HG03558 (cell line): Measurements from ENCODE around the gene AP1G1.

ENCODE experiments used
- ATAC-seq: cut with Tn5 transposase; IDR thresholded peaks from one replicate; pipeline ENCODE4 v1.9.1; 2021; ENCODE audit warnings: moderate number of reproducible peaks; ENCODE audit not compliant: unreplicated experiment; ENCODE audit errors: extremely low read depth

Gene AP1G1

DNA sequence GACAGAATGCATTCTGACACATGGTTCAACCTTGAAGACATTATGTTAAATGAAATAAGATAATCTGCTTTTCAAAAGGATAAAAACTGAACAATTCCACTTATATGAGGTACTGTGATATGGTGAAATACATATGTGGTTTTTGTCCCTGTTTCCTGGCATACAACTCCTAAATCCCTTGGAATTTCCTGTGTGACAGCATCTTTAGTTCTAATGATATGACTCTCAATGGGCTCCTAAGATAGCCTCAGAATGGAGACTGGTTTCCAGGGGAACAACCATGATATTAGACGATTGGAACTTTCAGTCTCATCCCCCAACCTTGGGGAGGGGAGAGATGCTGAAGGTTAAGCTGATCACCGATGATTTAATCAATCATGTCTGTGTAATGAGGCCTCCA, 46.4 kb downstream of the AP1G1 start:
- no peak for ATAC-seq

DNA sequence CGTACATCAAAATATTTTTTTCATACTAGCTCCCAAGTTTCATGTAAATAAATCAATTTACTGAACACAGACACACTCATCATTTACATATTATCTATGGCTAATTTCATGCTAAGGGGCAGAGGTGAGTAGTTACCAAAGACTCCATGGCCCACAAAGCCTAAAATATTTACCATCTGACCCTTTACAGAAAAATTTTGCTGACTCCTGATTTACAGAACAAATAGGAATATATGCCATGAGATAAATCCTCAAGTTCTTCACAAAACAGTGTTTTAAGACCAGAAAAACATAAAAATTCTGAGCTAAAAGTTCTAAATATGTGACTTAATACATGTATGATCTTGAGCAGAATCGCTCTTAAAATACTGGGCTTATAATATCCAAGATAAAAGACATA, 47.5 kb downstream of the AP1G1 start:
- ATAC-seq = no peak

DNA sequence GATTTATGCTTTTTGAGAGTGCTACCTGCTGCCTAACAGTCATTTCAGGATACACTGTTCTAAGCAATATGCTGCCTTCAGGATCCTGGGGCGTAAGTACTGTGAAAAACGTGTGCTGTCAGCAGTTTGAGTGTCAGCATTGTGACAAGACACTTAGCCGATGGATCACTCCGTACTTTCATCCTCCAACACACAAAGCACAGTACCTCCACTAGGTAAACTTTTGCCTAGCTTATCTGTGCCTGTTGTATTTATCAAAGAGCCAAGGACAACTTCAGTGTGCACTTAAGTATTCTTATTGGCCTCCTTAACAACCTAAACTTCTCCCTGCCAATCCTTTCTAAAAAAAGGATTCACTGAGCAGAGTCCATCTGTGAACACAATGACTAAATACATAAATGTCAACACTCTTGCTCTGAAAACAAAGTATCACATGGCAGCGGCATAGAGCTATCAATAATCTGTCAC, 50.3 kb downstream of the AP1G1 start:
- no peak for ATAC-seq

DNA sequence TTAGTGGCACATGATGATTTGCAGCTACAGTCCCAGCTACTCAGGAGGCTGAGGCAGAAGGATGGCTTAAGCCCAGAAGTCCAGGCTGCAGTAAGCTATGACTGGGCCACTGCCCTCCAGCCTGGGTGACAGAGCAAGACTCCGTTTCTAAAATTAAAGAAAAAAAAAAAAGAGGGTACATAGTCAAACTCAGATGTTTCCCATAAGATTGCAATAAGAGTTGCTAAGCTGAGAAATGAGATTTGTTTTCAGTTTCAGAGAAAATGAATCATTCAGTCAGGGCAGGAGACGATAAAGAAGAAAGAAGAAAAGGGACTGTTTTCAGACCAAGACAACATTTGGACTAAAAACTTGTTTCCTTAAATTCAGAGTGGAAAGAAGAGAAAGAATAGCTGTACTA, 54.0 kb downstream of the AP1G1 start:
- ATAC-seq = no peak

DNA sequence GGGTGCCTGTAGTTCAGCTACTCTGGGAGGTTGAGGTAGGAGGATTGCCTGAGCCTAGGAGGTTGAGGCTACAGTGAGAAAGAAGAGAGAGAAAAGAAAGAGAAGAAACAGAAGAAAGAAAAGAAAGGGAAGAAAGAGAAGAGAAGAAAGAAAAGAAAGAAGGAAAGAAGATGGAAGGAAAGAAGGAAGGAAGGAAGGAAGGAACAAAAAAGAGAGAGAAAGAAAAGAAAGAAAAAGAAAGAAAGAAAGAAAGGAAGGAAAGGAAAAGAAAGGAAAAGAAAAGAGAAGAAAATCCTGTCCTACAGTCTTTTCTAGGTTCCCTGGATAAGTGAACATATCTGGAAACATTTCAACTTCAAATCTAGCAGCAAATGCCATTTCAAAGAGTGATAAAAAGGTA, 54.5 kb downstream of the AP1G1 start:
- no peak for ATAC-seq

DNA sequence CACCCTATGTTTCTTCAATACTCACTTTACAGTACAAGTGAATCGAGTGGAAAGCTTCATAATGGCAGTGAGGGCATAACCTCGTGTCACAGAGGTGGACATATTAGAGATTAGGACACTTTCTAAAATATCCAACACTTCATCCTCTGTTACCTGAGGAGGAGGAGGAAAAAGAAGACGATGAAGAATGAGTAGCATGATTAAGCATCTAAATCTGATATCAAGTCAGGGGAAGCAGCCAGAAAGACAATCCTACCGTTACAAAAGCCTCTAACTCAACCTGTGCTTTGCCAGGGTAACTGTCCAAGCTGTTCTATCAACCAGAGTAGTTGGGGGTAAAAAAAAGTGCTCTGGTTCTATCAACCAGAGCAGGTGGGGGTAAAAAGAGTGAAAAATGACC, 60.4 kb downstream of the AP1G1 start:
- no peak for ATAC-seq

DNA sequence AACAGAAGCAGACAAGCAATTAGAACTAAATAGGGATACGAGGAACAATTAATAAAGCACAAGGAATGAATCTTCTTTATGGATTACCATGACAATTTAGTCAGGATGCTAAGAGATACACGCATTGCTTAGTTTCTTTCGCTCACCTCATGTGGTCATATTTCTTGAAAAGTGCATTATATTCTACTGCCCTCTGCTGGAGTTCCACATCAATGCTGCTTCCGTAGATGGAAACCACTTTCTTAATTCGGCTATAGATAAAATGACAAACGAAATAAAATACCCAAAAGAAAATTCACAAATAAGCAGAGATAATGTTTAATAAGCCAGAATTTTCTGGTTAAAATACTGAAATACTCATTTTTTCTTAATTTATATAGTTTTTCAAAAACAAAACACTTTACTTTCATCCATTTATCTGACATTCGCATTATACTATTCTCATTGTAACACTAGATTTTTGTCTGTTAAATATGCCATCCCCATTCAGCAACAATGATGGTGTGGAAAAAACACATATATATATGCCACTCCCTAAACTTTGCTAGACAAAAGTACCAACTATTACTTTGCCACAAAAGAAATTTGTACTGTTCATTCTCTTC, 62.1 kb downstream of the AP1G1 start:
- no peak for ATAC-seq

DNA sequence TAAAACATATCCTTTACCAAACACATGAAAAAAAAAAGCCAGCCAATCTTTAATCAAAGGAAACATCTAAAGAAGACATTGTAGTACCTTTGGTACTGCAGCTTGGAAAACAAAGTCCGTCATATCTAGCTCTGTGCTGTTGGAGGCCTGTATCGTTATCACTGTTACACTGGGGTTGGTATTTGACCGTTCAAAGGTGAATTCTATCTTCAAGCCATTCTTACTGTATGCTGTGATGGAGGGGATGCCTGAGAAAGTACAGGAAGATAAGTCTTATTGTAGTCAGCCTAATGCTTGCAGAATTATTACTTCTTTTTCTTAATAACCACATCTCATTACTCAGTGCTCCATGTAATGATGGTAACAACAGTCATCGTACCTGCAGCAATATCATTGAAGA, 69.8 kb downstream of the AP1G1 start:
- ATAC-seq = no peak

DNA sequence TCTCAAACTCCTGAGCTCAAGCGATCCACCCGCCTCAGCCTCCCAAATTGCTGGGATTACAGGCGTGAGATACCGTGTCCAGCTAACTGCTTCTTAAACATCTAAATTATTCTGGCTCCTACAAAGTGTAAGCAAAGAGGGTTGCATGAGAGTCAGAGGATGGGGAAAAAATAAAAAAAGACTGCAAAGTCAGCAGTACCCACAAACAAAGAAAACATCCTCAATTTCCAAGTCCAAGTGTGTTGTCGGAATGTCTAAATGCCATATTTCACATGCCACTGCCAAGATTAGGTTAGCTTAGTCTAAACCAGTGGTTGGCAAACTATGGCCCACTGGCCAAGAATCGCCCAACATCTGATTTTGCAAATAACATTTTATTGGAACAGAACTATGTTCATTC, 71.1 kb downstream of the AP1G1 start:
- no peak for ATAC-seq

DNA sequence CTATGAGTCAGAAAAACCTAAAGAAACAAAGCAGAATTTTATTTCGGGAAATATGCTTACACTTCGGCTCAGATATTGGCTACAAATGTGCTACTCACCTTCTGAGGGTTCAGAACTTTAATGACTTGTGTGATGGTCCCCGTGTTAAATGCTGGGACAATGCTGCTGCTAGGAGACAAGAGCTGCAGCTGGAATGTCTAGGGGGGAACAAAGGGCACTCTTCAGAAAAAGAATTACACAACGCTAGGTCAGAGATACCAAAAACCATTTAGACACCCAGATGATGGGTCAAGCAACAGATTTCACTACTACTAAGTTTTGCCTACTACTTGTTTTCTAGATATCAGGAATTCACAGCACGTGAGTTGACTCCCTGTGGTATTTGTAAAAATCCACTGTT, 74.1 kb downstream of the AP1G1 start:
- no peak for ATAC-seq

DNA sequence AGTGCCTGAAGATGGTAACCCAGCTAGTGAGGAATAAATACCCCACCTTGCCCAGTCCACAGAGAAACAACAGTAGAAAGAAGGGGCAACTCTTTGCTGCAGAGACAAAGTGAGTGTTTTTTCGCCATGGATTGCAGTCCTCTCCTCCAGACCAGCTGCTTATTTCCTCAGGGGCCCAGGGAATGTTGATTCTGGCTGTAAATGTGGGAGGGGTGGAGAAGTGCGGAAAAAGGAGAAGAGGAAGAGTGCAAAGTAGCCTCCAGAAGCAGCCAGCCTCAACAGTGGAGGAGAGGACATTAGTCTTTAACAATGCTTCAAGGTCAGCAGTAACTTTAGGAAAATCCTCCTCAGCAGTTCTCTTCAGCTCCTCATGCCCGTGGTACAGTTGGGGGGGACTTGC, 76.0 kb downstream of the AP1G1 start:
- no peak for ATAC-seq

DNA sequence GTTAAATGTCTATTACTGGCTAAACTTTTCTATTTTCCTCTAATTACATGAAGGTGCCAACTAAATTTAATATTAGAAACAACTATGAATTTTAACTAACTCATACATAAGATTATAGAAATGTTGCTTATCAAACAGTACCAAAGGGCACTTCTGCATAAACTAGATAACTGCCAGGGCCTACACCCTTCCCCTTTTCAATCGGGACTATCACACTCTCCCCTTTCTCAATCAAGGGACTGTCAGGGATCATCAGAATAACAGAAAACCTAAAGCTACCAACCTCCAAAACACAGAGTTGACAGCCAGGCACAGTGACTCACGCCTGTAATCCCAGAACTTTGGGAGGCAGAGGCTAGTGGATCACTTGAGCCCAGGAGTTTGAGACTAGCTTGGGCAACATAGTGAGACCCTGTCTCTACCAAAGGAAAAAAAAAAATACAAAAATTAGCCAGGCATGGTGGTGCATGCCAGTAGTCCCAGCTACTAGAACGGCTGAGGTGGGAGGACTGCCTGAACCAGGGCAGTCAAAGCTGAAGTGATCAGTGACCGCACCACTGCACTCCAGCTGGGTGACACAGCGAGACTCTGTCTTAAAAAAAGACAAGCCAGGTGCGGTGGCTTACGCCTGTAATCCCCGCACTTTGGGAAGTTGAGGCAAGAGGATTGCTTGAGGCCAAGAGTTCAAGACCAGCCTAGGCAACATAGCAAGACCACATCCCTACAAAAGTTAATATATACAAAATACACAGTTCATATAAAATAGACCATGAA, 80.9 kb downstream of the AP1G1 start:
- ATAC-seq = no peak

DNA sequence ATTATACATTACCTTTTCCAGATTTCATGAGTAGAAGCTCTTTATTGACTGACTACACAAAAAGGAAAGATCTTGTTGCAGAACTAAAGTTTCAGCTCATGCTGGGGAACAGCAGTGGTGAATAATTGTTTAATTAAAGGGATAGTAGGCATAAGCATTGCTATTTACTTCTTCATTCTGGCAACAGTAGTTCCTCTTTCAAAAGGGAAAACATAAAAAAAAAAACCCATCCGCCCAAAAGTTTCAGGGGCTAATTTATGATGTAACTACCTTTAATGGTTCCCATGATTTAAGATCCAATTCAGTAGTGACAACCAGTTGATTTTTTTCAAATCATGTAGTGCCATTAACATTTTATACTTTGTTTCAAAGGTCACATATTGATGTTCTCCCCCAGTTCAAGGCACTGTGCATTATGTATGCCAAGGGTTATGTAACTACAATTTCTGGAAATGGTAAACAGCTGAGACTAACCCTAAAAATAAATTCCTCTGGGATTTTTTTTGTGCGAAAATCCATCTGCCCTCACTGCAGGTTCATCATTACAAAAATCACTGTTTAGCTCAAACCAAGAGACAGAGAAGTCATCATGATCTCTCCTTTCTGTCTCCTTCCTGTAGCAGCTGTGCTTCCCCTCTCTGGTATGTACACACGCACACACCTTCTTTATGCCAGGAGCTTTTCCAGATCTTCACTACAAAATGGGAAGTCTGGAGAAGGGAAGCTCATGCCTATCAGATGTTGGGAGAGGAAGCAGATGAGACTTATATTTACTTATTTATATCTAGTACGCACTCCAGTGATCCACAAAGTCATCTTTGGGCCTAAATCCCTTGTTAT, 81.9 kb downstream of the AP1G1 start:
- no peak for ATAC-seq

DNA sequence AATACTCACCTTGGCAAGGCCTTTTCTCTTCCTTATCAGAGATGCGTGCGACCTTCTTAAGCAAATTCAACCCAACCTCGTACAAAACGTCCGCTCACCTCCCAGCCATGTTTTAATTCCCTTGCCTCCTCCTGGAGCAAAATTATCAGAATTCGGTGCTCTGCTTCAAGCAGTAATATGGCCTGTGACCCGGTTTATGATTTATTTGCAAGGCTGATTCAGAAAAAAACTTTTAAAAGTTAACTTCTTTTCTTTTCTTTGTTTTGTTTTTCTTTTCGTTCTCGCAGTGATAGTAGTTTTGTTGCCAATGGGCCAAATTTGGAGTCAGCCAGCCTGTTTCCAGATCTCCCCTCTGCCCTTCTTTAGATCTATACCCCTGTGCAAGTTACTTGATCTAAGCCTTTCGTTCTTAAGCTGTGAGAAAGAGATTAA, 84.3 kb downstream of the AP1G1 start, which contains the start of gene PHLPP2:
Gene PHLPP2, minus strand, starts transcription at position 382 of the 432 bp plus-strand sequence. CDS start 9,906 bp downstream, outside the sequence.
- no peak for ATAC-seq

DNA sequence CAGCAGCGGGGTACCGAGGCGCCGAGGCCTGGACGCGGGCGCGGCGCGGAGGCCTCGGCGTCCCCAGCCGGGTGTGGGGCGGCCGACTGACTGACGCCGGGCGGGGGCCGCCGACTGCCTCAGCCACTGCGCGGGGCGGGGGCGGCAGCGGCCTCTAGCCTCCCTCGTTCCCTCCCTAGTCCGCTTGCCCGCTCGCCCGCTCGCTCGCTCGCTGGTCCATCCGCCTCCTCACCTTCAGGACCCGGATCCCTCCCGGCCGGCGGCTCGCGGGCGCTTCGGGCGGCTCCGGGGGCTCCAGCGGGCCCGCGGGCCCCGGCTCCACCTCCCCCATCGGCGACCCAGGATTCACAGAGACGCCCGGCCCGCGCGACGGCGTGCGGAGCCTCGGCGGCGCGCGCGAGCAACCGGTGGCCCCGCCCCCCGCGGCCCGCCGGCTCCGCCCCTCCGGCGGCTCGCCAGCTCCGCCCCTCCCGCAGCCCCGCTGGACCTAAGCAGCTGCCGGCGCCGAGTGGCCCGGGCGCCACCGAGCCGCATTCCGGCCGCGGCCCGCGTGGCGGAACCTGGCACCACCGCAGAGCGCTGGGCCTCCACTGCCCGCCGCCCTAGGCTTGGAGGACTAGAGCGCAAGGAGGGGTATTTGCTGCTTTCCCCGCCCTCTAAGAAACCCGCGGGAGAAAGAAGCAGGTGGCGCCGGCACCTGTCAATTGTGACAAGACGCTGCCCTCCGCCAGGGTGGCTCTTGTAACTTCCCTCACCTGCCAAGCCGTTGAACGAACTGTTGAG, 84.9 kb downstream of the AP1G1 start:
- peak; percentile 44 for ATAC-seq

DNA sequence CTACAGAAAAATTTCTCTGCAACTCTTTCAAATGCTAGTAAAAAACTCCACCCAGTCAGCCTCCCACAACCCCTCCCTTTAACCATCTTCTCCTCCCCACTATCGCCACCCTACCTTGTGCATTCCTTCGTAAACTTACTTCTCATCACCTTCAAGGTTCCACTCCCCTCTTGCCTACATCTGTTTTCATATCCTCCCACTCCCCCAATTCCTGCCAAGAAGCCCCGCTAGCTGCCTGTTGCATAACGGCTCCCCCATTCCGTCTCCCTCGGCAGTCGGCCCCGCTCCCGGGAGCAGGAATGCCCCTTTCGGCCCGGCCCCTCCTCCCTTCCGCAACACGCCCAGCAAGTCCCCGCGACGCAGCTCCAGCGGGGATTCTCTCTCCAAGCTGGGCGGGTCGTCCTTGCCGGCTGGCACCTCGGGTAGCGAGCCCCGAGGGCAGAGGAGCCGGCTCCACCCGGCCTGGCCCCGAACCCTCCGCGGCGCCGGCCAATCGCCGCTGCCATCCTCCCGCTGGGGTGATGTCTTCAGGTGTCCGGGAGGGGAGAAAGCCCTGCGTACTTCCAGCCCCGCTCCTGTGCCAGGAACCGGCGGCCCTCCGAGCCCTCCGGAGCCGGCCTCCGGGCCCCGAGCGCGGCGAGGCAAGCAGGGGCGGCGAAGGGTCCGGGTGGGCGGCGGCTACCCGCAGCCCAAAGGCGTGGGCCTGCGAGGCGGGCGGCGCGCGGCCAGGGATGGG, 85.7 kb downstream of the AP1G1 start:
- ATAC-seq = peak; percentile 14

DNA sequence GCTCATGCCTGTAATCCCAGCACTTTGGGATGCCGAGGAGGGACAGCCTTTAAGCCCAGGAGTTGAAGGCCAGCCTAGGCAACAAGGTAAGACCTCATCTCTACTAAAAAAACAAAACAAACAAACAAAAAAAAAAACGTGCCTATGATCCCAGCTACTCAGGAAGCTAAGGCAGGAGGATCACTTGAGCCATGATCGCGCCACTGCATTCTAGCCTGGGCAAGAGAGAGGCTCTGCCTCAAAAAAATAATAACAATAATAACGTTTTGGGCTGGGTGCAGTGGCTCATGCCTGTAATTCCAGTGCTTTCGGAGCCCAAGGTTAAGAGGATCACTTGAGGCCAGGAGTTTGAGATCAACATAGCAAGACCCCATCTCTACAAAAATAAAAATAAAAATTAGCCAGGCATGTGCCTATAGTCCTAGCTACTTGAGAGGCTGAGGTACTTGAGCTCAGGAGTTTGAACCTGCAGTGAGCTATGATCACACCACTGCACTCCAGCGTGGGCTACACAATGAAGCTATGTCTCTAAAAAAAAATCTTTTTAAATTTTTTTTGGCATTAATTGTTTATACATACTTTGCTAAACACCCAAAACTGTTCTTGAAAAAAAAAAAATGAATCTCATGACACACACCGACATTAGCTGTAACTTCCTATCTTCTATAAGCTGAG, 87.4 kb downstream of the AP1G1 start:
- ATAC-seq = no peak

DNA sequence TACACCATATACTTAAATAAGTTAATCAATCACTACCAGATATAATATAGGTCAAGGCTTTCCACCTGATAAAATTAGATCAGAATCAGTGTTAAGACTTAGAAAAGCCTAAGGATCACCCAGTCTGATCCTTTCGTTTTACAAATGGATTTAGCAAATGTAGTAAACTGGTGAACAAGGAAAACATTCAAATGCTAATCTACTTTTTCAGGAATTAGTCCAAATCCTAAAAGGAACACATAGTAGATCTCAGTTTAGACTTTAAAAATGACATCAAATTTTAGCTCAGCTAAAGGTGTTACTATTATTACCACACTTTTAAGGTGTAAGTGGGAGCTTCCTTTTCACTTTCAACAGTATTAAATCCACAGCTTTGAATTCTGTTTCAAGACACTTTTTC, 96.1 kb downstream of the AP1G1 start:
- no peak for ATAC-seq

DNA sequence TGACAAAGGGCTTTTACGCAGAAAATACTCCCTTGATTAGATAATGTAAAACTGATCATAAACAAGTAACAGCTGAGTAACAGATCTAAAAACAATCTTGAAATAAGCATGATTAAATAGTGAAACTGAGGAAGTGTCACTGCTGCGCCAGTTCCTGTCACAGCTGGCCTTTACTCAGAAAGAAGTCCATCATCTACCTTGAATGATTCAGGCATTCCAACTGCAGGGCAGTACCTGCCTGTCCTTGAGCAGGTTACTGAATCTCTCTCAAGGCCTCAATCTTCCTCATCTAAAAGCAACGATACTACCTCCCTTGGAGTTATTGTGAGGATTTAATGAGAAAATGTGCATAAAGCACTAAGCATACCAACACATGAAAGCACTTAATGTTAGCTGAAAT, 96.8 kb downstream of the AP1G1 start:
- no peak for ATAC-seq
